Measurements from ENCODE around the gene CD177. TPM values are rescaled to one million over a fixed set of nuclear protein-coding genes. Genes with fewer than 3 reads are reported as not detected.

Gene CD177
- total RNA-seq, 2 donors from 2014 or later = 3.0 to 6.0 TPM

DNA sequence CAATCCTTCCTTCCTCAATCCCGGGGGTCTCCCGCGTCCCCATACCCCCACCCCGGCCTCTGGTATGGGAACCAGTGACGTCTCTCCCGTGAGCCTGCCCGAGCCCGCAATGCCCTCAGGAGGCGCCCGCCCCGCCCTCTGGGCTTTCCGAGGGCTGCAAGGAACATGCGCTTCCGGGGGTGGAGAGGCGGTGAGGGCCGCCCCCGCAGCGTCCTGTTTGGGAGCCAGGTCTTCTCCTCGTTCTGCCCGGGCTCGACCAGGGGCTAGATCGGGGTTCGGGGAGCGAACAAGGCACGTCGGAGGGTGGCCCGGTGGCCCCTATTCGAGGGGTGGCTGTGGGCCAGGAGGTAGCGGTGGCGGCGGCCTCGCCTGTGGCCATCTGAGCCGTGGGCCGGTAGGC lies 54.6 kb downstream of the CD177 start:
- 95 to 98% methylated on average over 9 to 34 of the region's 34 CpGs for WGBS, 2 experiments (ENCODE audit: insufficient coverage in 1 of 2, insufficient read length in 1 of 2)

GRCh38 chr19:43409415-43409814 lies 55.9 kb downstream of the CD177 start:
- DNase-seq = no peak
- H3K4me1 ChIP-seq (ENCODE audit: control insufficient read depth, insufficient read depth, low read length) = no peaks in the 10 kb centered on the region
- H3K27me3 ChIP-seq (ENCODE audit: control insufficient read depth, insufficient read depth, low read length, poor library complexity, severe bottlenecking) = no peaks in the 10 kb centered on the region
- H3K9me3 Mint-ChIP-seq = peaks cover 50% of the 10 kb centered on the region
- no peak overlapping the region for H3K4me3 ChIP-seq (ENCODE audit: low read length)
- no peak overlapping the region for H3K27ac ChIP-seq (ENCODE audit: low read depth, low read length)
- H3K36me3 ChIP-seq (ENCODE audit: control insufficient read depth, insufficient read depth, low read length) = no peaks in the 10 kb centered on the region
- no peak overlapping the region for H3K9ac ChIP-seq (ENCODE audit: extremely low read depth, low read length, poor library complexity, severe bottlenecking)
- H3K36me3 Mint-ChIP-seq (ENCODE audit: low read depth) = no peaks in the 10 kb centered on the region
- TF ChIP-seq, protein P1, sequence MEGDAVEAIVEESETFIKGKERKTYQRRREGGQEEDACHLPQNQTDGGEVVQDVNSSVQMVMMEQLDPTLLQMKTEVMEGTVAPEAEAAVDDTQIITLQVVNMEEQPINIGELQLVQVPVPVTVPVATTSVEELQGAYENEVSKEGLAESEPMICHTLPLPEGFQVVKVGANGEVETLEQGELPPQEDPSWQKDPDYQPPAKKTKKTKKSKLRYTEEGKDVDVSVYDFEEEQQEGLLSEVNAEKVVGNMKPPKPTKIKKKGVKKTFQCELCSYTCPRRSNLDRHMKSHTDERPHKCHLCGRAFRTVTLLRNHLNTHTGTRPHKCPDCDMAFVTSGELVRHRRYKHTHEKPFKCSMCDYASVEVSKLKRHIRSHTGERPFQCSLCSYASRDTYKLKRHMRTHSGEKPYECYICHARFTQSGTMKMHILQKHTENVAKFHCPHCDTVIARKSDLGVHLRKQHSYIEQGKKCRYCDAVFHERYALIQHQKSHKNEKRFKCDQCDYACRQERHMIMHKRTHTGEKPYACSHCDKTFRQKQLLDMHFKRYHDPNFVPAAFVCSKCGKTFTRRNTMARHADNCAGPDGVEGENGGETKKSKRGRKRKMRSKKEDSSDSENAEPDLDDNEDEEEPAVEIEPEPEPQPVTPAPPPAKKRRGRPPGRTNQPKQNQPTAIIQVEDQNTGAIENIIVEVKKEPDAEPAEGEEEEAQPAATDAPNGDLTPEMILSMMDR (conservative IDR thresholded peaks at IDR 0.05) = no peak
- H3K27me3 Mint-ChIP-seq (ENCODE audit: insufficient read depth) = peaks cover 6% of the 10 kb centered on the region
- whole genome bisulfite sequencing, 2 experiments (ENCODE audit: insufficient coverage in 1 of 2, insufficient read length in 1 of 2) = 90 to 100% methylated on average over 1 of the region's 1 CpG
- H3K4me1 Mint-ChIP-seq = no peaks in the 10 kb centered on the region
- H3K9me3 ChIP-seq (ENCODE audit: control insufficient read depth, low read length) = peaks cover 16% of the 10 kb centered on the region
- H3K27ac Mint-ChIP-seq = no peak overlapping the region
- H3K4me3 Mint-ChIP-seq = no peak overlapping the region

More for the DNA sequence above, 54.6 kb downstream of the CD177 start:
- Histone ChIP-seq H3K27ac (ENCODE audit: low read depth, low read length) (no peak overlapping the region), H3K9me3 (ENCODE audit: control insufficient read depth, low read length) (peaks cover 7% of the 10 kb centered on the region), H3K4me3 (ENCODE audit: low read length) (no peak overlapping the region), H3K36me3 (ENCODE audit: control insufficient read depth, insufficient read depth, low read length) (no peaks in the 10 kb centered on the region), H3K4me1 (ENCODE audit: control insufficient read depth, insufficient read depth, low read length) (no peaks in the 10 kb centered on the region), H3K9ac (ENCODE audit: extremely low read depth, low read length, poor library complexity, severe bottlenecking) (no peak overlapping the region), H3K27me3 (ENCODE audit: control insufficient read depth, insufficient read depth, low read length, poor library complexity, severe bottlenecking) (no peaks in the 10 kb centered on the region)
- H3K27me3 Mint-ChIP-seq (ENCODE audit: insufficient read depth) = peaks cover 6% of the 10 kb centered on the region
- no peaks in the 10 kb centered on the region for H3K36me3 Mint-ChIP-seq (ENCODE audit: low read depth)
- peaks cover 37% of the 10 kb centered on the region for H3K9me3 Mint-ChIP-seq
- H3K4me1 Mint-ChIP-seq = no peaks in the 10 kb centered on the region
- no peak for DNase-seq
- TF ChIP-seq, protein P1 (conservative IDR thresholded peaks at IDR 0.05) = no peak
- H3K27ac Mint-ChIP-seq = no peak overlapping the region
- H3K4me3 Mint-ChIP-seq = no peak overlapping the region

- Mint-ChIP-seq H3K9me3 (peaks cover 59% of the 10 kb centered on the region), H3K27ac (no peak overlapping the region), H3K4me1 (no peaks in the 10 kb centered on the region), H3K27me3 (ENCODE audit: insufficient read depth) (peaks cover 3% of the 10 kb centered on the region), H3K36me3 (ENCODE audit: low read depth) (peaks cover 2% of the 10 kb centered on the region), H3K4me3 (no peak overlapping the region)
- H3K27ac ChIP-seq (ENCODE audit: low read depth, low read length) = no peak overlapping the region
- H3K4me1 ChIP-seq (ENCODE audit: control insufficient read depth, insufficient read depth, low read length) = no peaks in the 10 kb centered on the region
- H3K36me3 ChIP-seq (ENCODE audit: control insufficient read depth, insufficient read depth, low read length) = no peaks in the 10 kb centered on the region
- no peak overlapping the region for H3K9ac ChIP-seq (ENCODE audit: extremely low read depth, low read length, poor library complexity, severe bottlenecking)
- H3K9me3 ChIP-seq (ENCODE audit: control insufficient read depth, low read length) = peaks cover 16% of the 10 kb centered on the region
- WGBS, 2 experiments (ENCODE audit: insufficient coverage in 1 of 2, insufficient read length in 1 of 2) = 86 to 87% methylated on average over 6 of the region's 6 CpGs
- TF ChIP-seq, protein P1 (conservative IDR thresholded peaks at IDR 0.05) = no peak
- H3K4me3 ChIP-seq (ENCODE audit: low read length) = no peak overlapping the region
- DNase-seq = no peak
- no peaks in the 10 kb centered on the region for H3K27me3 ChIP-seq (ENCODE audit: control insufficient read depth, insufficient read depth, low read length, poor library complexity, severe bottlenecking)
These were observed 59.0 kb downstream of the CD177 start for GRCh38 chr19:43412441-43412840.

Other genes with a start within 250 kb of the CD177 start
- gene PSG5, start 167.2 kb upstream of the CD177 start, total RNA-seq = not detected
- not detected for gene PSG4, start 148.0 kb upstream of the CD177 start, total RNA-seq
- gene PSG9, start 84.2 kb upstream of the CD177 start, total RNA-seq = not detected
- under 1 TPM in 1 of 2 donors, not detected in 1; 0.59 TPM for gene TEX101, start 61.2 kb downstream of the CD177 start, total RNA-seq
- gene LYPD3, start 111.9 kb downstream of the CD177 start, total RNA-seq = under 1 TPM; 0.33 to 0.51 TPM
- gene PHLDB3, start 151.1 kb downstream of the CD177 start, total RNA-seq = 10 to 100 TPM in 1 of 2 donors, 1 to 10 TPM in 1; 7.7 to 13.5 TPM
- 10 to 100 TPM; 13.0 to 15.2 TPM for gene ETHE1, start 173.5 kb downstream of the CD177 start, total RNA-seq
- under 1 TPM; 0.22 TPM for gene ZNF575, start 179.5 kb downstream of the CD177 start, total RNA-seq
- gene XRCC1, start 221.8 kb downstream of the CD177 start, total RNA-seq = 10 to 100 TPM; 48.8 to 52.1 TPM
- 10 to 100 TPM in 1 of 2 donors, 1 to 10 TPM in 1; 7.7 to 12.2 TPM for gene PINLYP, start 222.1 kb downstream of the CD177 start, total RNA-seq
- 10 to 100 TPM; 39.7 to 46.0 TPM for gene IRGQ, start 242.4 kb downstream of the CD177 start, total RNA-seq
- gene ZNF576, start 242.9 kb downstream of the CD177 start, total RNA-seq = 10 to 100 TPM; 11.9 to 12.1 TPM